ENCODE data around the gene RBM4B.

DNA sequence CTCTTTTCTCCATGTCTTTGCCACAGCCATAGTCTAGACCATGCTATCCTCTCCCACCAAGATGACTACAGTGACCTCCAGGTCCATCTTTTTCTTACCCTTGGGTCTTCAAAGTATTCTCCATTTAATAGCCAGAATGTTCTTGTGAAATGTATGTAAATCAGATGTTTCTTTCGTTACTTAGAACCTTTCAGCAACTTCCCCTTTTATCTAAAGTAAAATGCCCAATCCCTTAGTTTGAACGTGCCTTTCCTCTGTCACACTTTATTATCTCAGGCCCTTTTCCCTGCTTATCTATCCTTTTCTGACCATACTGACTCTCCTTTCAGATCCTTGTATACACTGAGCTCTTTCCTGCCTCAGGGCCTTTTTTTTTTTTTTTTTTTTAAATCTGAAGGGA is 17.9 kb downstream of the RBM4B start:
- TF ChIP-seq, protein P1, sequence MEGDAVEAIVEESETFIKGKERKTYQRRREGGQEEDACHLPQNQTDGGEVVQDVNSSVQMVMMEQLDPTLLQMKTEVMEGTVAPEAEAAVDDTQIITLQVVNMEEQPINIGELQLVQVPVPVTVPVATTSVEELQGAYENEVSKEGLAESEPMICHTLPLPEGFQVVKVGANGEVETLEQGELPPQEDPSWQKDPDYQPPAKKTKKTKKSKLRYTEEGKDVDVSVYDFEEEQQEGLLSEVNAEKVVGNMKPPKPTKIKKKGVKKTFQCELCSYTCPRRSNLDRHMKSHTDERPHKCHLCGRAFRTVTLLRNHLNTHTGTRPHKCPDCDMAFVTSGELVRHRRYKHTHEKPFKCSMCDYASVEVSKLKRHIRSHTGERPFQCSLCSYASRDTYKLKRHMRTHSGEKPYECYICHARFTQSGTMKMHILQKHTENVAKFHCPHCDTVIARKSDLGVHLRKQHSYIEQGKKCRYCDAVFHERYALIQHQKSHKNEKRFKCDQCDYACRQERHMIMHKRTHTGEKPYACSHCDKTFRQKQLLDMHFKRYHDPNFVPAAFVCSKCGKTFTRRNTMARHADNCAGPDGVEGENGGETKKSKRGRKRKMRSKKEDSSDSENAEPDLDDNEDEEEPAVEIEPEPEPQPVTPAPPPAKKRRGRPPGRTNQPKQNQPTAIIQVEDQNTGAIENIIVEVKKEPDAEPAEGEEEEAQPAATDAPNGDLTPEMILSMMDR (IDR thresholded peaks at IDR 0.05; ENCODE audit: low read depth, low read length, missing input control) = no peak
- no peak for TF ChIP-seq YY1 (IDR thresholded peaks at IDR 0.05)
- TF ChIP-seq, protein P2, sequence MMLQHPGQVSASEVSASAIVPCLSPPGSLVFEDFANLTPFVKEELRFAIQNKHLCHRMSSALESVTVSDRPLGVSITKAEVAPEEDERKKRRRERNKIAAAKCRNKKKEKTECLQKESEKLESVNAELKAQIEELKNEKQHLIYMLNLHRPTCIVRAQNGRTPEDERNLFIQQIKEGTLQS (IDR thresholded peaks at IDR 0.05) = no peak

All from liver (tissue), 3 donors.